HG03342 (cell line): ENCODE data around the gene GET4.

Experiments
- ATAC-seq: cut with Tn5 transposase; IDR thresholded peaks from one replicate; pipeline ENCODE4 v1.9.1; 2021; ENCODE audit warnings: mild to moderate bottlenecking, moderate library complexity; ENCODE audit not compliant: unreplicated experiment

Gene GET4

GRCh38 chr7:876077-876971 lies at the start of gene GET4:
Gene GET4, plus strand, starts transcription at chr7:876554. Its CDS starts 92 bp downstream, at chr7:876646.
- ATAC-seq: peak; percentile 67

GRCh38 chr7:828793-829561 lies 47.4 kb upstream of the GET4 start:
- ATAC-seq: no peak

GRCh38 chr7:830069-830468 lies 46.3 kb upstream of the GET4 start:
- ATAC-seq: no peak

DNA sequence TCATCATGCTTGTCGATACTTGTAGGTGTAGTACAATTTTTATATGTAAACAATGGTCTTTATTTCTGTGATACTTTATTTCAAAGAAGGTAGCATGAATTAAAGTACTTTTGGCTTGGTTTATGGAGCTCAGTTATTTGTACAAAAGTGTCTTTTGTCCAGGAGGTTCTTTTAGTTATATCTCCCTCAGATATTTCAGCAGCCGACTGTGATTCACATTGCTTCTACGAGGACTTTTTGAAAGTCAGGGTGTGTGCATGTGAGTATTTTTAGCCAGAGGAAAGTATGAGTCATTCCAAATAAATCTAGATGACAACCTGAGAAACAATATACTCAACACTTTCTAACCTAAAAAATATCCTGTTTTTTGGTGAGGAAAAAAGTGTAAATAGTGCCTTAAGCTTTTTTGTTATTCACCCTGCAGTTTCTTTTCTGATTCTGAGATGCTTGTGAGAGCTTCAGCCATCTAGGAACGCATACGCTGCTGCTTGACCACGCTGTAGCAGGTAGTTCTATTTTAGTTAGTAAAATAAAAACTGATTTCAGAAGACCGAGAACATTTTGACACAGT lies 44.7 kb upstream of the GET4 start:
- peak; percentile 66 for ATAC-seq

DNA sequence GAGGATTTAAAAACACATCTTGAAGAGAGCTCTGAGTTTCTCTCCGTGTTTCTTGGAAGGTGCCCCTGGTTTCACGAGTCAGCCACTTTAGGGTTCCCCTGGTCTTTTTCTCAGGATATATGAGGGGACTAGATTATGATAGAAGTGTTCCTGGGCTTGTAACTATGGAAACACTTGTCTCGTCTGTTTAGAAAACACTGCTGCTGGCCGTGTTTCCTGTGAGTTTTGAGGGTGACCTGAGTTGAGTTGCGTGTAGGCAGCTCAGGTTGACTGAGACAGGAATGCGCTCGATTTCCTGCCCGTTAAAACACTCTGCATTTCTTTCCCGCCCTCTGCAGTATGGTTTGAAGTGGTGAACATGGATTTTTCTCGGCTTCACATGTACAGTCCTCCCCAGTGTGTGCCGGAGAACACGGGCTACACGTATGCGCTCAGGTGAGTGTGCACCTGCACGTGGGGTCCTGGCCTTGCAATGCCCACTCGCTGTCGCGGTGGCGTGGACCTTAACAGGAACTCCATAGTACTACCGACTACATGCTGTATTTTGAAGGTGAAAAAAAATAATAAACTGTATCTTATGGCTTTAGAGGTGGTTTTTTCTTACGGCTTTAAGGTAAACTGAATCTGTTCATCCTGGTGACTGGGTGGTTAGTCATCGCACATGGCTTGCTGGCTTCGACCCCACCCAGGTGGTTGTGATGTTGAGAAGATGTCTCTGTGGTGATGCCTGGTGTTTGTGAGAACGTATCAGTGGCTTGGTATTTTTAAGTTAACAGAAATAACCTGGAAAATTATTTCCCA lies 44.0 kb upstream of the GET4 start, which contains the start of gene SUN1:
Gene SUN1, plus strand, starts transcription at position 310 of the 801 bp plus-strand sequence. Its CDS starts 49 bp downstream, at position 359.
- ATAC-seq: peak; percentile 64

DNA sequence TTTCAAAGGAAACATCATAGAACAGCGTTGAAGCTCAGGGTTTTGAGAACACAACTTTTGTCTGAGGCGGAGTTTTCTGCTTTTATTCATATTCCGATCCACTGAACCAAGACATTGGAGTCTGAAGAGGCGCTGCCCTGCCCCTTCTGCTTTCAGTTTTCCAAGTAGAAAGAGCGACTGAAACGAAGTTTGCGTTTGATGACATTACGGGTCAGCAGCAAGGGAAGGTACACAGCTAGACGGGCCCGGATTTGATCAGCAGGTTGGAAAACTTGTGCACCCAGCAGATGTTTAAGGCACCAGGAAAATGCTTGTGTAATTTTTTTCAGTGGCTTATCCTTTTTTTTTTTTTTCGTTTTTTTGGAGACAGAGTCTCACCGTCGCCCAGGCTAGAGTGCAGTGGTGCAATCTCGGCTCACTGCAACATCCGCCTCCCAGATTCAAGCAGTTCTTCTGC lies 43.4 kb upstream of the GET4 start:
- no peak for ATAC-seq

DNA sequence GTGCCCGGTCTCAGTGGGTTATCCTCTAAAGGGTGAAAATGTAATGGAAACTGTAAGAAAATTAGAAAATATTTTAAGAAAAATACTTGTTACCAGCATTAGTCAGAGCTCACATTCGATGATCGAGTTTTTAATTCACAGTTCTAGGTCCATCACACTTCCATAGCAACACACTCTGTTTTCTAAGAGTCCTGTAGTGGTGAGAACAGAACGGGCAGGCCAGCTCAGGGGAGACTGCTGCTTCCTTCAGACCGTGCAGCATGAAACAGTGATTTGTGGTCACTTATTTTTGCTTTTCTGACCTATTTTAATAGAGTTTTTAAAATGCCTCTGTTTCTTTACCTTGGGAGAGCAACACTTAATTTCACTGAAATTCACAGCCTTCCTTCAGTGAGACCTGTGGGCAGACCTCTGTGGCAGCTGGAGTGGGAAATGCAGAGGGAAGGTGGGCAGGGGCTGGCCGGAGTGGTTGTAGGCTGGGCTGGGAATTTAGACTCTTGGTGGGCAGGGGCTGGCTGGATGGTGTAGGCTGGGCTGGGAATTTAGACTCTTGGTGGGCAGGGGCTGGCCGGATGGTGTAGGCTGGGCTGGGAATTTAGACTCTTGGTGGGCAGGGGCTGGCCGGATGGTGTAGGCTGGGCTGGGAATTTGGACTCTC lies 42.6 kb upstream of the GET4 start:
- no peak for ATAC-seq

DNA sequence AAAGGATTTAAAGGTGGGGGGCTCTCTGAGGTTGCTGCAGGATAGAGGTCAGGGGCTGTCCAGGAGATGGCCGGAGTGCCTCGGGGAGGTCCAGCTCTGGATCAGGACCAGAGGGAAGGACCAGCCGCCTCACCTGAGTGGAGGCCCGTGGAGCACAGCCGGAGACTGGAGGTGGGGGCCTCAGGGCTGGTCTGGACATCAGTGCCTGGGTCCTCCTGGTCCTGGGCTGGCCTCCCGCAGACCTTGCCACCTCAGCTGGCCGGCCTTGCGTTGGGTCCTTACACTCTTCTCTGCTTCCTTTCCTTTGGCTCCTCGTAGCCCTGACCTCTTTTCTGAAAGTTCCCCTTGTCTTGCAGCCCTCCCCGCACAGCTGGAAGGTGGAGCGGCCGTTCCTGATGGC lies 42.1 kb upstream of the GET4 start:
- ATAC-seq: no peak

GRCh38 chr7:835021-835420 lies 41.3 kb upstream of the GET4 start:
- no peak for ATAC-seq

DNA sequence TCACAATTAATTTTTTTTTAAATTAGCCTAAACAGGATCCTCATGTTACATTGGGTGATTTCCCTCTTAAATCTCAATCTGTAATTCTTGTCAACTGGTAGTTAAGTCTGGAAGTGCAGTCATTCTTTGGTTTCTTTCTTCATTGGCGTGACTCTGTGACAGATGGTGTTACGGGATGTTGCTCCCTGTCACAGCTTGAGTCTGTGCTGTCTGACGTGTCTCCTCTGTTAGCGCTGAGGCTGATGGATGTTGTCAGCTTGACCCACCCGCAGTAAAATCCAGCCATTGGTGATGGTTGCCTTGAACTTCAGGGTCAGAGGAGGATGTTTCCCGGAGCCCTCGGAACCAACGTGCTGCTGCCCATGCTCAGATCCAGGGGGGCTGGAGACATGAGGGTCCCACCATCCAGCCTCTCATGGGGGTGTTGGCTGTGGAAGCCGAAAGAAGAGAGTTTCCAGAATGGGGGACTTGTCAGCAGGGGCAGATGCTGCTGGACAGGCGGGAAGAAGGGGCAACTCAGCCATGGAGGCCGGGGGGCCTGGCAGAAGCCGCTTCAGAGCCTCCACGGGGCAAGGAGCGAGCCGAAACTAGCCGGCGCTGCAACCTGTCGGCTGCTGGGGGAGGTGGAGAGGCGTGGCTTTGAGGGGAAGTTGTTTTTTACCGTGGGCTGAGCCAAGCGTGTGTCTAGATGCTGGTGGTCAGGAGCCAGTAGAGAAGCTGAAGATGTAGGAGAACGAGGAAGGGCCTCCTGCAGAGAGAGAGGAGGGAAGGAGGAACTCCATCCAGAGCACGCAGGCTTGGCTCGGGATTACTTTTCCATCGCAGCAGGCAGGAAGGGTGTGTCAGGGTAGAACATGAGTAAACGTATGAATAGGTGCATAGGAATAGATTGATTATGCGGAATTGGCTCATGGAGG lies 40.6 kb upstream of the GET4 start:
- no peak for ATAC-seq

DNA sequence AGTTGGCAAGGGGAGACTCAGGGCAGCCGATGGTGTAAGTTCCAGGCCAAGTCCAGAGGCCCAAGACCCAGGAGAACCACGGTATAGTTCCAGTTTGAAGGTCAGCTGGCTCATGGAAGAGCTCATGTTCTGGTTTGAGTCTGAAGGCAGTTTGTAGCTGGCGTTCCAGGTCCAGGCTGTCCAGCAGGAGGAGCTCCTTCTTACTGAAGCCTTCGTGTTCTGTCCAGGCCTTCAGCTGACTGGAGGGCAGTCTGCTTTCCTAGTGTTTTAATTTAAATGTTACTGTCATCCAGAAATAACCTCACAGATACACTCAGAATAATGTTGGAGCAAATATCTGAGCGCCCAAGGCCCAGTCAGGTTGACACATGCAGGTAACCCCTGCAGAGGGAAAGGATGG lies 39.9 kb upstream of the GET4 start:
- no peak for ATAC-seq

- no peak for ATAC-seq
Observed at GRCh38 chr7:837001-837400, 39.4 kb upstream of the GET4 start.

DNA sequence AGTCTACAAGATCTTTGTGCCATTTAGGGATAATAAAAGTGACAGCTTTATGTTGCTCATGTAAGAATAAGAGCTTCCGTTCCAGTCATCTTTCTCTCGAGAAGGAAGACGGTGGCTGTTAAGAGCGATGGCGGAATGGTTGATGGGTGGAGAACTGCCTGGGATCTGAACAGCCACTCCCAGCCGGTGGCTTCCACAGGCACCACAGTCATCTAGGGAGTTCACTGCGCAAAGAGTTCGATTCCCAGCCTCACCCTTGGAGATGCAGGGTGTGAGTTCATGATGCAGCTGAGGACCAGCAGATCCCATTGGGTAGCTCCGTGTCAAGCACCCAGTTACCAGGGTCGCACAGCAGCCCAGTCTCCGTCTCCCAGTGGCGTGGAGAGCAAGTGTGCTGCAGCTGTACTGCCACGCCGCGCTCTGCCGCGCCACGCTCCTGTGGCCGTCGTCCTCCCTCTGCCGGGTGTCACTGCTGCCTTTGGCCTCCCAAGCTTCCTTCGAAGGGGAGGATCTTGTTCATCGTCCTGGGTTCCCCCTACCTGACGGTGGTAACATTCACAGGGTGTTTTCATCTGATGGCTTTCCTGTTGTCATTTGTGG lies 36.3 kb upstream of the GET4 start:
- no peak for ATAC-seq

GRCh38 chr7:841943-842342 lies 34.4 kb upstream of the GET4 start:
- ATAC-seq: no peak

DNA sequence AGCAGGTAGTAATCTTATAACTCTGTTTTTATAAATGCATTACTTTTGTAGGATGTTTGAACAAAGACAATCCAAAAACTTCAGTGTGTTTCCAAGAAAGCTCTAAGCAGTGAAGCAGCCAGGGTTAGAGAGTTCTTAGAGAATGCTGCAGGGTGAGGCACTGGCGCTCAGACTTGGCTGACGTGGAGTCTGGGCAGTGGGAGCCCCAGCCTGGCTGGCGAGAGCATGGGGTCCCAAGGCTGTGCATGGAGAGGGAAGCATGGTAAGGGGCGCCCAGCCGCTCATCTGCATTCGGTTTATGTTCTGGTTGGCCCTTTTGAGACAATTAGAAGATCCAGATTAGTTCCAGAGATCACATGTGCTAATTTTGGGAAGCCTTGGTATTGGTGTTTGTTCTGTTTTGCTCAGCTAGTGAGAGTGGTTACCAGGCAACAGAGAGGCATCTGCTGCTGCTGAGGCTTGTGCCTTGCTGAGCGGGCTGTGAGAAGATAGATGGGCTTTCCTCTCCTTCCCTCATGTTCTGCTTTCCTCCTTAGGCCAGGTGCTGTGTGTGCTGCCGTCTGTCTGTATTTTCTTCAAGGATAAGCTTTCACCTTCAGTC lies 33.8 kb upstream of the GET4 start:
- no peak for ATAC-seq

DNA sequence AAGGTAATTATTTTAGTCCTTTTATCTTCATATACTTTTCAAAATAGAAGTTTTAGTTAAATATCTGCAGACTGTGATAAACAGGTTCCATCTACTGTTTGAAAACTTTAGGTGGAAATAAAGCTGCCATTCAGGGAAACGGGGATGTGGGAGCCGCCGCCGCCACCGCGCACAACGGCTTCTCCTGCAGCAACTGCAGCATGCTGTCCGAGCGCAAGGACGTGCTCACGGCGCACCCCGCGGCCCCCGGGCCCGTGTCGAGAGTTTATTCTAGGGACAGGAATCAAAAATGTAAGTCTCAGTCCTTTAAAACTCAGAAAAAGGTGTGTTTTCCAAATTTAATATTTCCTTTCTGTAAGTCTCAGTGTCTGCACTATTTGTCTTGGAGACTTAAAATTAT lies 33.1 kb upstream of the GET4 start:
- no peak for ATAC-seq

GRCh38 chr7:844043-844442 lies 32.3 kb upstream of the GET4 start:
- ATAC-seq: no peak

DNA sequence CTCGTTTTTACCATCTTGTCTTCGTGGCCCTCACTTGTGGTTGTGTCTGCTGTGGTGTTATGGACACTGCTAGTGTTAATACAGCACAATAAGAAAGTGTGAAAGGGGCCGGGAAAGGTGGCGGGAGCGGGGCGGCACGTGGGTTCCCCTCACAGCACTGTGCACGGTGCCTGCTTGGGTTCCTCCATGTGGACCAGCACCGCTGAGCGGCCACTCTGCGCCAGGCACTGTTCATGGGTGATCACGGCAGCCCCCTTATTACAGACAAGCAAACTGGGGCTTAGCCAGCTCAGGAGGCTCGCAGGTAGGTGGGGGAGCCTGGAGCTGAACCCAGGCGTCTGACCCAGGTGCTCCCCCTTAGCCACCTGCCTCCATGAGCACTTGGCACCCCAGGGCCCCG lies 31.8 kb upstream of the GET4 start:
- no peak for ATAC-seq
